ENCODE results near the gene HIVEP1. TPM values are rescaled to one million over a fixed set of nuclear protein-coding genes. Genes with fewer than 3 reads are reported as not detected.

HIVEP1 gene
- total RNA-seq, 1 donor from 2014 or later, result 27.8 TPM

DNA sequence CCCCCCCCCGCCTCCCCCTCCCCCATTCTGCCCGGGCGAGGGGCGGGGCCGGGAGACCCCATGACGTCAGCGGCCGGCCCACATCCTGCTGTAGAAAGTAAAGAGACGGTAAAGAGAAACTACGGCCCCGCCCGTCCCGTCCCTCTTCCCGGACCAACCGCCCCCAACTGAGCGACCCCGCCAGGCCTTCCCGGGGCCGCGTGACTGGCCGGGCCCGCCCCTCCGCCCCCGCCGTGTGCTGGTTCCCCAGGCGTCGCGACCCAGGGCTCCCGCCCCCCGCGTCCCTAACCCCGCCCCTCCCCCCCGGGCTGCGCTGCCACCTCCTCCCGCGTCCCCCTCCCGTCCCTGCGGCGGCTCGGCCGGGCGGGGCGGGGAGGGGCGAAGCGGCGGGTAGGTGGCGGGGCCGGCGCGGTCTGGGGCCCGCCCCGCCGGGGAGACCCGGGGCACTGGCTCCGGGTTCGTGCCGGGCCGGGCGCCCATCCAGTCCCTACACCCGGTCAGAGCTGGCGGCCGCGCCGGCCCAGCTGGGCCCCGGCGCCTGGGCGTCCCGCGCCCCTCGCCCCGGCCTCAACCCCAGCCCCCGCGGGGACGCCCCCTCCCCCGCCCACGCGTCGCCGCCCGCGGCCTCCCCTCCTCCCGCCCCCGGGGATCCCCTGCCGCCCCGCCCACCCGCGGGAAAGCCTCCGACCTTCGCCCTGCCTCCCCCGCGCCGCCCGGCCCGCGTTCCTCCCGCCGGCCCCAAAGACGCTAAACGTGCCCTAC, 655 bp upstream of the HIVEP1 start:
- Mint-ChIP-seq H3K9me3 (ENCODE audit: unreplicated experiment) (peaks cover 7% of the 10 kb centered on the region), H3K4me3 (ENCODE audit: unreplicated experiment) (peak overlapping the region; percentile 82), H3K27ac (ENCODE audit: unreplicated experiment) (peak overlapping the region; percentile 97), H3K36me3 (ENCODE audit: unreplicated experiment) (peaks cover 5% of the 10 kb centered on the region), H3K27me3 (ENCODE audit: unreplicated experiment) (no peaks in the 10 kb centered on the region), H3K4me1 (ENCODE audit: unreplicated experiment) (peaks cover 44% of the 10 kb centered on the region)
- DNase-seq (ENCODE audit: extremely low spot score, unreplicated experiment), result peak; percentile 98
- no peak for TF ChIP-seq CTCF (IDR thresholded peaks at IDR 0.05)

DNA sequence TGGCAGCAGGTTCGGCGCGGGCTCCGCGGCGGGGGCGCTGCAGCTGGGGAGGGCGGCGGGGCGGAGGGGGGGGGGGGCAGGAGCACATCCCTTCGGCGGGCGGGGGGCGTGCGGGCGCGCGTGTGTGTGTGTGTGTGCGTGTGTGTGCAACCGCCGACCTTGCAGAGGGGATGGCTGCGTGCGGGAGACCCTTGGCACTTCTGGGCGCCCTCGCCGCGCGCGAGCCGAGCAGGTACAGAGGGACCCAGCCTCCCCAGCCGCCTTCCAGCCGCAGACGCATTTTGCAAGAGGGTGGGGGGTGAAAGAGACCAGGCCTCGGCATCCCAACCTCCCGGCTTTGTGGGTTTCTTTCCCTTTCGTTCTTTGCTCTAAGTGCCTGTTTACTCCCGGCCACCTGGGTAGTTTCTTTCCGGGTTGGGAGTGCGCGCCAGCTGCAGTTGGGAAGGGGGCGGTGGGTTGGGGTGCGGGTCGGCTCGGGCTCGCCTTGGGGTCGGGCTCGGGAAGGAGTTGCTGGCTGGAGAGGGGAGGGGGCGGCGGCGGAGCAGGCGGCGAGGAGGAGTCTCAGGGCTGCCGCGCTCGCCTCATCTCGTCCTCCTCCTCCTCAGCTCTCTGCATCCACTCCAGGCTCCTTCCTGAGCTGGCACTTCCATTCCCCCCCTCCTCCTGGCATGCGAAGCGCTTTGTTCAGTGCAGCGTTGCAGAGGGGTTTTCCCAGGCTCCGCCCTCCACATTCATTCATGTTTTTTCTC, 620 bp downstream of the HIVEP1 start:
- Mint-ChIP-seq H3K4me1 (ENCODE audit: unreplicated experiment) (peaks cover 41% of the 10 kb centered on the region), H3K27ac (ENCODE audit: unreplicated experiment) (peak overlapping the region; percentile 92), H3K4me3 (ENCODE audit: unreplicated experiment) (peak overlapping the region; percentile 83), H3K9me3 (ENCODE audit: unreplicated experiment) (peaks cover 7% of the 10 kb centered on the region), H3K27me3 (ENCODE audit: unreplicated experiment) (no peaks in the 10 kb centered on the region), H3K36me3 (ENCODE audit: unreplicated experiment) (peaks cover 14% of the 10 kb centered on the region)
- DNase-seq (ENCODE audit: extremely low spot score, unreplicated experiment), result peak; percentile 89
- no peak for TF ChIP-seq CTCF (IDR thresholded peaks at IDR 0.05)

DNA sequence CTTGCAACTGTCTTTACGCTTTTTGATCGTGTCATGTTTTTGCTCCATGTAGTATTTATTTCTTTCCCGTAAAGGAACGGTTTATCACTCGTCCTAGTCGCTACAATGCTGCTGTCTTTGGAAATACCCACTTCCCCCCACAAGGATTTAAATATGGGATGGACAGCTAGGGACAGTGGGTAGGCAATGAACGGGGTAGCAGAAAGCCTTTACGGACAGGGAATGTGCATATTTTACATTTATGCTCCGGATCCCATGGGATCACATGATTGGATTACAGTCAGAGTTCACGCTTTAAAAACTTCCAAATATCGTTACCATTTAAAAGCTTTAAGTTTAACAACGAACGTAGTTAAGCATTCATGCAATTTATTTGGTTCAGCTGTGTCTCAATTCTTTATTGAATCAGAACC, 1.2 kb downstream of the HIVEP1 start:
- DNase-seq (ENCODE audit: extremely low spot score, unreplicated experiment), result no peak
- H3K4me3 Mint-ChIP-seq (ENCODE audit: unreplicated experiment), result peak overlapping the region; percentile 83
- H3K36me3 Mint-ChIP-seq (ENCODE audit: unreplicated experiment), result peaks cover 14% of the 10 kb centered on the region
- no peak for TF ChIP-seq CTCF (IDR thresholded peaks at IDR 0.05)
- peak overlapping the region; percentile 92 for H3K27ac Mint-ChIP-seq (ENCODE audit: unreplicated experiment)
- peaks cover 36% of the 10 kb centered on the region for H3K4me1 Mint-ChIP-seq (ENCODE audit: unreplicated experiment)
- H3K9me3 Mint-ChIP-seq (ENCODE audit: unreplicated experiment), result peaks cover 7% of the 10 kb centered on the region
- H3K27me3 Mint-ChIP-seq (ENCODE audit: unreplicated experiment), result no peaks in the 10 kb centered on the region

DNA sequence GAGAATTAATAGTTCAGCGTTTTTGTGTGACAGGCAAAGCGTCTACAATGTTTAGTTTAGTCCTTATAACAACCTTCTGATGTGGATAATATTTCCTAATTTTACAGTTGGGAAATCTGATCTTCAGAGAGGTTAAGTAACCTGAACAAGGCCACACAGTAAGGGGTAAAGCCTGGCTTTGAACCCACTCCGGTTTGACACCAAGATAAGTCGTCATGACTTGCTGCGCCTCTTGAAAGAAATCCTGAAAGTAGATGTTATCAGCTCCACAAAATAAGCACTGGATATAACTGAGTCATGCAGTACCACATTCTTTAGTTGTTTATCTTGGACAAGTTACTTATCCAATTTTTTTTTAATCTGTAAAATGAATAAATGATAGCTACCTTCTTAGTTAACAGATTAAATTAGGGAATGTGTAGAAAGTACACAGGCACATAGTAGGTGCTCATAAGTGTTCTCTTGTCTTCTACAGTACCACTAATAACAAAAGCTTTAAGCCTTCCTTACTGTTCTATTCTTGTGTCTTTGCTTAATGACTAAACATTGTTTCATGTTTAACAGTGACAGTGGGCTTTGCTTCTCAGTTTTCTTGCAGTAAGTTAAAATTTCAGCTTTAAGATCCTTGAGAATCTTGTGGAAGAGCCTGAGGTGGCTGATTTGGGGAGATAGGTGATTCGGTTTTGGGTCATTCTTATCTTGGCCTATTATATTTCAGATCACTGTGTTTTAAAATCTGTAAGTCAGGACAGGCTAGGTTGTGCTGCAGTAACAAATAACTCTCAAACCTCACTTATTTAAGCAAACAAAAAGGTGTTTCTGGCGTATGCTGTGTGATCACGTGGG, 2.1 kb downstream of the HIVEP1 start:
- H3K27ac Mint-ChIP-seq (ENCODE audit: unreplicated experiment), result peak overlapping the region; percentile 92
- H3K9me3 Mint-ChIP-seq (ENCODE audit: unreplicated experiment), result peaks cover 7% of the 10 kb centered on the region
- no peak for DNase-seq (ENCODE audit: extremely low spot score, unreplicated experiment)
- TF ChIP-seq CTCF (IDR thresholded peaks at IDR 0.05), result no peak
- peaks cover 30% of the 10 kb centered on the region for H3K4me1 Mint-ChIP-seq (ENCODE audit: unreplicated experiment)
- peak overlapping the region; percentile 83 for H3K4me3 Mint-ChIP-seq (ENCODE audit: unreplicated experiment)
- H3K27me3 Mint-ChIP-seq (ENCODE audit: unreplicated experiment), result no peaks in the 10 kb centered on the region
- peaks cover 21% of the 10 kb centered on the region for H3K36me3 Mint-ChIP-seq (ENCODE audit: unreplicated experiment)
